HPDE6-E6E7 (cell line): ENCODE results near the gene TSEN34.
A peak's percentile ranks its signal among the peaks of the same experiment; 100 is the strongest.
"Not testable (repeated sequence)": the region's sequence is repeated elsewhere in the genome, so short reads cannot be mapped to it uniquely, and the experiment has no call there.

Source experiments
- DNase-seq: peaks from one replicate; pipeline ENCODE4 v3.0.0; 2011; ENCODE audit warnings: missing footprints; ENCODE audit errors: extremely low spot score

TSEN34 gene

DNA sequence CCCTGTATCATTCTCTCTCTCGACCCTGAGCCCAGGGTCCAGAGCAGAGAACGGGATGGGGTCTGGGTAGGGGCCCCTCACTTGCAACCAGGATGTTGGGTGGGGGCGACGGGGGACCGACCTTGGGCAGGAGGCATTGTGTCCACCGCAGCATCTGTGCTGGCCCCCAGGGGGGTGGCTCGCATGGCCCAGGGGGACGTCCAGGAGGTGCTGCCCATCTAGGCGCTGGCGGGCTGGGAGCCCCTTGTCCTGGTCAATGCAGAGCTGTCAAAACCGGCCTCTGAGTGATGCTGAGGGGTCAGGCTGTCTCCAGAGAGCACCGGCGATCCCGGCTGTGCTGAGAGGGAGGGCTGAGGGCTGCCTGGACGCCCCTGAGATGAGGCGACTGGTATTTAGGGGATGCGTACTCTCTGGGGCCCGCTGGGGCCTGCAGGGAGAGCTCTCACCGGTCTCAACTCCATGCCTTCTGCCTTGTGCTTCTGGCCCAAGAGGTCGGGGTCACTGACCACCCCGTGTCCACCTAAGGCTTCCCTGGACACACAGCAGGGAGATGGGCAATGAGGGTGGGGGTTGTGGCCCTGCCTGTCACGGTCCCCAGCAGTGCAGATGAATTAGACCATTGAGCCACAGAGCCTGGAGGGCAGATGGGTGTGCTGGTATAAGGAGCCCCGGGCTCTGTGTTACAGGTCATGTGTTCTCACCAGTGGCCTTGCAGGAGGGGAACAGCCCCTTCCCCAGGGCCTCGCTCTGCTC lies 18.1 kb downstream of the TSEN34 start:
- no peak for DNase-seq

DNA sequence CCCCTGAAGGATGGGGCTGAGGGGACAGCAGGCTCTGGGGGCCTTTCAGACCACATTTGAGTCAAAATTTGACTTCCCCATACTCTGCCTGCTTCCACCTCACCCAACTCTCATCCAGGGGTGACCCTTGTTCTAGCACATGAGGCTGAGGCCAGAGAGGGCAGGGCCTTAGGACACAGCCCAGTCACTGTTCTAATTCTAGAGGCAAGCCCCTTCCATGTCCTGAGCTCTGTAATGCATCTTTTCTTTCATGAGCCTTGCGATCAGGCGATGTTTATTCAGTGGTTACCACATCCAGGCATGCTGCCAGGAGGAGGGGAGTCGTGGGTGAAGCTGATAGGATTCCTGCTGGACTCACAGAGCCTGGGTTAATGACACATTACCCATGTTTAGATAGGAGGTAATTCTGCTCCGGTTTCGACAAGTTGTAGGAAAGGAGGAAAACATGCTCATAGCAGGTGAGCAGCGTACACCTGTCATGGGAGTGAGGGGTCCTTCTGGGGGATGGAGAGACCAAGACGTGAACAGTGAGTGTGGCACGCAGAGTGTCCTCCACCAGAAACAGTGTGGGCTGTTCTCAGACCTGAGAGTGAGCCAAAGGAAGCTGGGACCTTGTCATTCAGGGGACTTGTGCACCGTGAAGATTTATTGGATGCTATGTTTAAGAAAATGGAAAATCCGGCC lies 18.8 kb downstream of the TSEN34 start:
- DNase-seq: peak; percentile 87

DNA sequence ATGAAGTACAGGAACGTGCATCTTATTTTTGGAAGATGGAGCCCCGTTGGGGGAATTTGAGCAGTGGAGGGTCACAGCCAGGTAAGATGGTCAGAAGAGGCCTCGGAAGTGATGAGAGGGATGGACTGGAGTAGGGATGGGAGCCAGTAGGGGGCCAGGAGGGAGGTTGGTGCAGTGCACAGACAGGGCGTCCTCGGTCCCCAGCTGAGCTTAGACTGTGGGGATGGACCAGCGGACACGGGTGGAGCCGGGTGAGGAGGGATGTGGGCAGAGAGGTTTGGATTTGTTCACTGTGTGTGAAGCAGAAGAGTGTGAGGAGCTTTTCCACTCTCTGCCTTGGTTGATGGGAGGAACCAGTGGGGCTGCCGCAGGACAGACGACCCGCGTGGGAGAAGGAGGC lies 20.1 kb downstream of the TSEN34 start:
- no peak for DNase-seq

DNA sequence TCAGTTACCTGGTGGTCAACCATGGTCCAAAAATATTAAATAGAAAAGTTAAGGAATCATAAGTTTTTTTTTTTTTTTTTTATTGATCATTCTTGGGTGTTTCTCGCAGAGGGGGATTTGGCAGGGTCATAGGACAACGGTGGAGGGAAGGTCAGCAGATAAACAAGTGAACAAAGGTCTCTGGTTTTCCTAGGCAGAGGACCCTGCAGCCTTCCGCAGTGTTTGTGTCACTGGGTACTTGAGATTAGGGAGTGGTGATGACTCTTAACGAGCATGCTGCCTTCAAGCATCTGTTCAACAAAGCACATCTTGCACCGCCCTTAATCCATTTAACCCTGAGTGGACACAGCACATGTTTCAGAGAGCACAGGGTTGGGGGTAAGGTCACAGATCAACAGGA lies 23.1 kb downstream of the TSEN34 start:
- DNase-seq: not testable (repeated sequence)

- DNase-seq: not testable (repeated sequence)
Measured at GRCh38 chr19:54214734-54215133, 23.6 kb downstream of the TSEN34 start.

- no peak for DNase-seq
Measured at GRCh38 chr19:54216869-54217268, 25.8 kb downstream of the TSEN34 start.

- DNase-seq: not testable (repeated sequence)
Measured at GRCh38 chr19:54217517-54218247, 26.6 kb downstream of the TSEN34 start.

DNA sequence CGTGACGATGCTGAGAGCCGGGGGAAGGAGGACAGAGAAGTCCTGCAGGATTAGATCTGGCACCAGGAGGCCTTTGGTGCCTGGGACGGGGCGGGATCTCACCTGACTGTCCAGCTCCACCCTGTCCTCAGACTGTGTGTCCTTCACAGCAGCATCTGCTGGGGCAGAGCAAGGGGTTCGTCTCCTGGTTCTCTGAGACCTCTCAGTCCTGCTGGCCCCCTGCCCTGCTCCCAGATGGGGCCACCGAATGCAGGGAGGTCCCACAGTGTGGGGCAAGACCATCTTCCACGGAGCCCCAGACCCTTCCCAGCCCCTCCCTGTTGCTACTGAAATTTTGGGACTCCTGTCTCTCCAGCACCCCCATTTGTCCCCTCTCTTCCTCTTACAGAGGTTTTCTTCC lies 27.2 kb downstream of the TSEN34 start:
- no peak for DNase-seq

DNA sequence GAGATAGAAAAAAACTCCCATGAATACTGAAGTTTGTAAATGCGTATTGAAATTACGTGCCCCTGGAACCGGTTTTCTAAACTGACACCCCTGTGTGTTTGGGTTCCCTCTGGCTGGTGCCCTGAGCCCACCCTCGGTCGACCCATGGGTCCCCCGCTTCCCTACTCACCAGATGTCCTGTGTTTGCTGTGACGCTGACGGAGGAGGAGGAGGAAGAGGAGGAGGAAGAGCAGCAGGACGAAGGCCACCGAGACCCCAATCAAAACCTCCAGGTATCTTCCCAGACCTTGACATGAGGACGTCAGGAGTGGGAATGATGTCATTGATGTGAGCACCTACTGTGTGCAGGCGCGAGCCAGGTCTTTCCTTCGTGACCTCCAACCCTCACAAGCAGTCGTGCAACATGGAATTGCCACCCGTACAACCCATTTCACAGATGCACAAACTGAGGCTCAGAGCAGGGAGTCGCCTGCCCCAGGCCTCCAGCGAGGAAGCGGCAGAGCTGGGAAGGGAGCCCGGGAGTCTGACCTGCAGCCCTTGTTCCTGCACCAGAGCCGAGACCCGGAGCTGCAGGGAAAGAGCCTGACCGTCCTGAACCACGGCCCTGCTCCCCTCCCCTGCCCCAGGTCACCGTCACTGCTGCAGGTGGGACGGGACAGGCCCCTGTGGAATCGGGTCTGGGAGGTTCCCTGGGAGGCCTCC lies 28.0 kb downstream of the TSEN34 start:
- no peak for DNase-seq

GRCh38 chr19:54219702-54220101 lies 28.6 kb downstream of the TSEN34 start:
- DNase-seq: not testable (repeated sequence)

- DNase-seq: not testable (repeated sequence)
Measured at GRCh38 chr19:54221947-54222346, 30.8 kb downstream of the TSEN34 start.

GRCh38 chr19:54222474-54223276 lies 31.6 kb downstream of the TSEN34 start, which contains the start of gene LILRB3:
Gene LILRB3, minus strand, starts transcription at chr19:54223007. Its CDS starts 31 bp downstream, at chr19:54222976.
- not testable (repeated sequence) for DNase-seq

DNA sequence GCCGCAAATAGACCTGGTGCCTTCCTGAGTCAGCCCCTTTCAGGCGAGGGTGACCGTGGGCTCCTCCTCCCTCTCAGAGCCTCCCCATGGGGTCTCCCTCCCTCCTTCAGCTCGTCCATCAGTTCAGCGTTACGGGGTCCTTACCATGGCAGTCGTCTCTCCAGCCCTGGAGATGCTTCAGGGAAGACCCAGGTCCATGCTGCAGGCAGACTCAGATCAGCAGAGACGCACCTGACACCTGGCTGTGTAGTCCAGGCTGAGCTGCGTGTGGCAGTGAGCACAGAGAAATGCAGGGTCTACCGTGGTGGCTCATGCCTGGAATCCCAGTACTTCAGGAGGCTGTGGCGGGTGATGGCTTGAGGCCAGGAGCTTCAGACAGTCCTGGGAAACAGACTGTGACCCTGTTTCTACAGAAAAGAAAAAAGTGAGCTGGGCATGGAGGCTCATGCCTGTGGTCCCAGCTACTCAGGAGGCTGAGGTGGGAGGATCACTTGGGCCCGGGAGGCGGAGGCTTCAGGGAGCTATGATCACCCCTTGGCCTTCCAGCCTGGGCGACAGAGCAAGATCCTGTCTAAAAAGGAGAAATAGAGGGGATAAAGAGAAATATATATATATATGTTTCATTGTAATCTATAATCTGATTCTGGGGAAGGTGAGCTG lies 32.3 kb downstream of the TSEN34 start:
- DNase-seq: not testable (repeated sequence)

GRCh38 chr19:54223937-54224281 lies 32.8 kb downstream of the TSEN34 start:
- not testable (repeated sequence) for DNase-seq

DNA sequence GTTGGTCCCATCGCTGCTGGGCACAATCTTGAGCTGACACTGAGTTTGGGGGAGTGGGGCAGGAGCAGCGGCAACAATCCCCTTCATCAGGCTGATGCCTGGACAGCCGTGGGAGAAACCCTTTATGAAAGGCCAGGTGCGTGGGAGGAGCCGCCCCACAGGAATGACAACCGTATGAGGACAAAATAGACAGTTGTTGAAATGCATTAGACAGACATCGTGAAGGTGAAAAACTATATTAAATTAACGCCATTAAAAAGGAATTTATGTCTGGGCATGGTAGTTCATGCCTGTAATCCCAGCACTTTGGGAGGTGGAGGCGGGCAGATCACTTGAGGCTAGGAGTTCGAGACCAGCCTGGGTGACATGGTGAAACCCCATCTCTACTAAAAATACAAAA lies 33.5 kb downstream of the TSEN34 start:
- DNase-seq: not testable (repeated sequence)

GRCh38 chr19:54229146-54229545 lies 38.0 kb downstream of the TSEN34 start:
- no peak for DNase-seq

GRCh38 chr19:54230031-54230430 lies 38.9 kb downstream of the TSEN34 start:
- DNase-seq: no peak

GRCh38 chr19:54231077-54231931 lies 40.2 kb downstream of the TSEN34 start:
- DNase-seq: peak; percentile 52

GRCh38 chr19:54233941-54234340 lies 42.8 kb downstream of the TSEN34 start:
- DNase-seq: no peak
